Adrenal gland (tissue), 12 donors: Measurements from ENCODE around the gene LPXN. TPM values are rescaled to one million over a fixed set of nuclear protein-coding genes. Genes with fewer than 3 reads are reported as not detected.

ENCODE experiments used
- DNase-seq, 7 donors: peaks; one replicate each; pipeline ENCODE4 v3.0.0-alpha.2; 2019 to 2020
- H3K27ac ChIP-seq, 5 donors: fragments of 200-600 bp; sonication (generic) in 4 of 5; 1 replicate in 3 of 5; 2 replicates in 2 of 5; pipeline versions ENCODE4 v1.5.1 to v1.8.0; 2016 to 2020; ENCODE audit warnings: mild to moderate bottlenecking in 1 of 5
- H3K27me3 ChIP-seq: fragments of 200-600 bp; 2 replicates; pipeline ENCODE4 v1.8.0; 2021
- H3K36me3 ChIP-seq, 2 donors: fragments of 200-600 bp; replicated peaks in 1 of 2; 1 replicate in 1 of 2; 2 replicates in 1 of 2; pipeline versions ENCODE4 v1.5.1 to v1.8.0; 2018 to 2022
- H3K4me1 ChIP-seq, 2 donors: fragments of 200-600 bp; replicated peaks in 1 of 2; 1 replicate in 1 of 2; 2 replicates in 1 of 2; pipeline versions ENCODE4 v1.5.1 to v1.8.0; 2018 to 2021
- H3K4me3 ChIP-seq, 4 donors: fragments of 200-600 bp; sonication (generic) in 3 of 4; one replicate each; pipeline ENCODE4 v1.5.1; 2016 to 2018
- H3K9me3 ChIP-seq, 3 donors: fragments of 200-600 bp; sonication (generic) in 1 of 3; replicated peaks in 1 of 3; 1 replicate in 2 of 3; 2 replicates in 1 of 3; pipeline versions ENCODE4 v1.5.1 to v1.8.0; 2016 to 2021
- CTCF ChIP-seq, 6 experiments: fragments of 450-650 bp in 4 of 6; fragments of 200-600 bp in 2 of 6; sonication (generic) in 1 of 6; IDR thresholded peaks; 1 replicate in 5 of 6; 2 replicates in 1 of 6; pipeline versions ENCODE4 v1.5.1 to v1.8.0; 2016 to 2021; ENCODE audit warnings: antibody characterized with exemption in 6 of 6, mild to moderate bottlenecking in 2 of 6, moderate library complexity in 1 of 6
- POLR2A ChIP-seq, 2 donors: fragments of 450-650 bp; IDR thresholded peaks; one replicate each; pipeline ENCODE4 v1.6.1; 2017; ENCODE audit warnings: antibody characterized with exemption in 2 of 2, mild to moderate bottlenecking in 2 of 2, moderate library complexity in 1 of 2
- WGBS, 4 donors: extraction: QIAGEN DNeasy Blood & Tissue Kit in 2 of 4; methylation state at CpG; one replicate each; pipeline versions ENCODE4 v1.1.5 to v1.1.7; 2013 to 2017; 5-methylcytosine and 5-hydroxymethylcytosine counted together
- intact Hi-C, 2 donors: fragments of 100-400 bp; cut with DNase I; formaldehyde crosslinking; loops; one replicate each; pipeline versions ENCODE4 v1.14.1 to v1.15.0; 2022 to 2023
- polyA plus RNA-seq, 3 donors: library from polyadenylated mRNA; stranded (reverse); fragments of 200-250 nt in 2 of 3; fragments of 350-450 nt in 1 of 3; fragmentation: Illumina TruSeq in 1 of 3; extraction: RNeasy Lipid Tissue Mini Kit (QIAGEN cat#74804) in 1 of 3; gene quantifications; one replicate each; pipeline ENCODE4 v1.2.3, GENCODE V29; 2013 to 2014
- total RNA-seq, 9 donors: library from RNA; depleted of rRNA in 4 of 9; stranded (reverse); fragments of >200 nt in 4 of 9; fragments of 120-200 nt in 1 of 9; fragmentation: NEBNext Ultra II Directional in 1 of 9; extraction: Animal tissue kit (Norgen Biotek cat#: 25700) in 1 of 9; gene quantifications; one replicate each; pipeline versions ENCODE4 v1.1.0 to v1.2.4, GENCODE V29; 2013 to 2023
- donor health status: healthy with polysubstance abuse.
- donor health status: Bipolar disorder and iron deficiency.
- donor health status: DM: yes; HTN: yes; CAD: no.
- donor health status: DM: no; HTN: no; CAD: no.
- donor health status: DM: no; HTN: no; CAD: no.
- donor health status: DM: yes; HTN: yes; CAD: no.

LPXN gene
- total and polyA plus RNA-seq, 12 donors, result 3.1 to 24.5 (median 10.2) TPM

GRCh38 chr11:58560842-58561241 is 14.8 kb downstream of the LPXN start:
- no peaks in the 10 kb centered on the region for H3K9me3 ChIP-seq
- H3K4me3 ChIP-seq, result no peak overlapping the region
- intact Hi-C loops, result loop anchor here in 1 of 2 donors (10.0 kb wide), 1 partner anchor 114 kb away; no protein-coding TSS in a partner anchor
- DNase-seq, result no peak
- H3K36me3 ChIP-seq, result no peaks in the 10 kb centered on the region
- no peak for TF ChIP-seq CTCF (IDR thresholded peaks at IDR 0.05)
- TF ChIP-seq POLR2A (IDR thresholded peaks at IDR 0.05), result no peak
- 46 to 93% (median 55%) methylated on average over 2 of the region's 2 CpGs for WGBS, 4 donors
- no peaks in the 10 kb centered on the region for H3K4me1 ChIP-seq
- no peak overlapping the region for H3K27ac ChIP-seq
- no peaks in the 10 kb centered on the region for H3K27me3 ChIP-seq

GRCh38 chr11:58549644-58550043 is 26.0 kb downstream of the LPXN start:
- TF ChIP-seq POLR2A (IDR thresholded peaks at IDR 0.05) (no peak), CTCF (IDR thresholded peaks at IDR 0.05) (no peak)
- intact Hi-C loops, result no loop called here
- DNase-seq, result no peak
- Histone ChIP-seq H3K9me3 (no peaks in the 10 kb centered on the region), H3K27me3 (no peaks in the 10 kb centered on the region), H3K4me3 (no peak overlapping the region), H3K27ac (no peak overlapping the region), H3K4me1 (no peaks in the 10 kb centered on the region), H3K36me3 (peaks cover 0 to 89% of the 10 kb centered on the region in 2 donors)
- 95 to 98% (median 97%) methylated on average over 7 of the region's 7 CpGs for WGBS, 4 donors

- no peak for TF ChIP-seq CTCF (IDR thresholded peaks at IDR 0.05)
- no peak for TF ChIP-seq POLR2A (IDR thresholded peaks at IDR 0.05)
- H3K27me3 ChIP-seq, result no peaks in the 10 kb centered on the region
- no peak overlapping the region for H3K4me3 ChIP-seq
- intact Hi-C loops, result no loop called here
- no peaks in the 10 kb centered on the region for H3K9me3 ChIP-seq
- 82 to 96% (median 89%) methylated on average over 1 of the region's 1 CpG for WGBS, 4 donors
- peaks cover 0 to 62% of the 10 kb centered on the region in 2 donors for H3K36me3 ChIP-seq
- H3K4me1 ChIP-seq, result no peaks in the 10 kb centered on the region
- no peak for DNase-seq
- no peak overlapping the region for H3K27ac ChIP-seq
These were observed 28.8 kb downstream of the LPXN start for GRCh38 chr11:58546841-58547240.

- TF ChIP-seq CTCF (IDR thresholded peaks at IDR 0.05) (no peak), POLR2A (IDR thresholded peaks at IDR 0.05) (no peak)
- no peak for DNase-seq
- no peaks in the 10 kb centered on the region for H3K27me3 ChIP-seq
- no peak overlapping the region for H3K27ac ChIP-seq
- no peak overlapping the region for H3K4me3 ChIP-seq
- no peaks in the 10 kb centered on the region for H3K9me3 ChIP-seq
- 93 to 100% (median 96%) methylated on average over 4 to 25 of the region's 25 CpGs for WGBS, 4 donors
- peaks cover 0 to 10% of the 10 kb centered on the region in 2 donors for H3K36me3 ChIP-seq
- no peaks in the 10 kb centered on the region for H3K4me1 ChIP-seq
- intact Hi-C loops, result no loop called here
These were observed 43.8 kb downstream of the LPXN start for GRCh38 chr11:58531865-58532341.
